Left forelimb (tissue), 1 donor: ENCODE data around the gene CFAP299.
"Not testable (repeated sequence)": the region's sequence is repeated elsewhere in the genome, so short reads cannot be mapped to it uniquely, and the experiment has no call there.

Experiments
- DNase-seq: peaks from one replicate; pipeline ENCODE4 v3.0.0-alpha.2; 2018; ENCODE audit warnings: low spot score

CFAP299 gene

DNA sequence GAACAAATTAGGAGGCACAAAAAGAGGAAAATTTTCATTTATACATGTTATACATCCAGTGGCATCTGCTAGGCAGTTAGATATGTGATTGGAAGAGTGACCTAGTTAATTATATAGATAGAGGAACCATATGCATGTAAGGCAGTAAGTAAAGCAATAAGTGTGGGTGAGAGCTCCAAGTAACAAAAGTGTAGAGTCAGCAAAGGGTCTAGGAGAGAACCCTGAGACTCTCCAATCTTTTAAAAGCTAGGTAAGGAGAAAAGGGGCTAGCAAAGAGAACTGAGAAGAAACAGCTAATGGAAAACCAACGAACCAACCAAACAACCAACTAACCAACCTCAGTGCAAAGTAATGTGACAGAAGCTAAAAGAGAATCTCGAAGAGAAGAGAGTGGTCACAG is 3.8 kb upstream of the CFAP299 start:
- DNase-seq: no peak

DNA sequence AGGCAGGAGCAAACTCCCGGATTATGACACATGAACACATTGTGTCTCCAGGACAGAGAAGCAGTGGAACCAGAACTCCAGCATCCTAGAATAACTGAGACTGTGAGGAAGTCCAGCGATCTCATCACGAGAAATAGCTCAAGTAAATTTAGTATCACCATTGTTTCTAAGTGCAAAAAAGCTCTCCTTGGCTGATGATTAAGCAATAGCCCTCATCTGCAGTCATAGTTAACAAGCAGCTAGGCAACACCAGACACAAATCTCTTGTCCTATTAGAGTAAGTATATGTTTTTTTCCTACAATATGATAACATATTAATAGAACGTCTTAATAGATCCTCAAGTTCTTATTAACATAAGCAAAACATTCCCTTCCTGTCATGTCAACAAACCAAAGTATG is 2.4 kb upstream of the CFAP299 start:
- DNase-seq: no peak

DNA sequence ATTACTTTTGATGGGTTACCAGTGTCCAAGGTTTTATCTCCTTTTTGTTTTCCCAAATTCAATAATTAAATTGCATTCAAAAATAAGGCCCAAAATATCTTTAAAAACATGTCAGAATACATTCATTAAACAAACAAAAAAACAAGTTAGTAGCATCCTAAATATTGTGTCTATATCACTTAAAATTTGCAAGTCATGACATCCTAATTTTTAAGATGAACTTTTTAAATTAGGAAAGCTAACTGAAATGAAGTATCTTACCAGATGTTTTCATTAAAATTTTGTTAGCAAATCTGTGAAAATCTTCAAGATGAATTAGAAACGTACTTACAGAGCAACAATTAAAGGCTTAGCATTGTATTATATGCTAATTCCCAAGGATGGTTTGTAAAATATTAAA is 962 bp upstream of the CFAP299 start:
- no peak for DNase-seq

DNA sequence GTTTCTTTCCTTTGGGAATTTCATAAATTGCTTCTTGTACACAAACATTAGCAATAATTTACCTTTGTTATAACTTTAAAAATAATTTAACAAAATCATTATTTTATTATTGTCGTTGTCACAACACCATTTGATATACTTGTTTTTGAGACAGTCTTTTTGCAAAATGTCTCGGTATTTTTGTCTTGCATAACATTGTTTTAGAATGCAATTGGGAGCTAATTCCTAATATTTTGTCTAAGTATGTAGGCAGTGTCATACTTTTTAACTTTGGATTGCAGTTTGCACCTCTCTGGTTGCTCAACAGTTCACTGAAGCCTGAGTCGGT is 340 bp upstream of the CFAP299 start:
- no peak for DNase-seq

DNA sequence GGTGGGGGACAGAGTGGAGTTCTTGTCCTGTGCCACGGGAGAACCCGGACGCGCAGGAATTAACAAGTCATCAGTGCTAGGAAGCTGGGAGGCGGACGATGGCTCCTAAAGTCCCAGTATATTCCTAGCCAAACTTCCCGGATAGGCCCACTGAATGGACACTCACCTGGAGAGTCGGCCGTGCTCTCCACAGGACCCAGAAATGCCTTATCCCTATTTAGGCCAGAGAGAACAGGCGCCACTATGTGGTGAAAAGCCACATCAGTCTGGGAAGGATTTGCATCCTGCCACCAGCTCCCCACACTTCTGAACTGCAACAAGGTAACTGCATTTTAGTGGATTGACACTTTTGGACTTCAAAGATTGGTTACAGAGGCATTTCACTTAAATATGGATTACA is 1.1 kb downstream of the CFAP299 start:
- no peak for DNase-seq

DNA sequence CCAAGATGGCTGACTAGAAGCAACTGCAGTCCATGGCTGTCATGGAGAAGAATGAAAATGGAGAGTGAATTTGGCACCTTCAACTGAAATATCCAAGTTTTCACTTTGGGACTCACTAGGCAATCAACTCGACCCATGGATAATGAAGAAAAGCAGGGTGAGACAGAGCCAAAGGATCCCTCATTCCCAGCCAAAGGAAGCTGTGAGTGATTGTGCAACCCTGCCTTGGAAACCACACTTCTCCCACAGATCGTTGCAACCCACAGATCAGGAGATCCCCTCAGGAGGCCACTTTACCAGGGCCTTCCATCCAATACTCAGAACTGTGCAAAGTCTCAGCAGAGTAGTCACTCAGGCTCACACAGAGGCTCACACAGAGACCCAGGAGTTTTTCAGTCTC is 4.5 kb downstream of the CFAP299 start:
- no peak for DNase-seq

DNA sequence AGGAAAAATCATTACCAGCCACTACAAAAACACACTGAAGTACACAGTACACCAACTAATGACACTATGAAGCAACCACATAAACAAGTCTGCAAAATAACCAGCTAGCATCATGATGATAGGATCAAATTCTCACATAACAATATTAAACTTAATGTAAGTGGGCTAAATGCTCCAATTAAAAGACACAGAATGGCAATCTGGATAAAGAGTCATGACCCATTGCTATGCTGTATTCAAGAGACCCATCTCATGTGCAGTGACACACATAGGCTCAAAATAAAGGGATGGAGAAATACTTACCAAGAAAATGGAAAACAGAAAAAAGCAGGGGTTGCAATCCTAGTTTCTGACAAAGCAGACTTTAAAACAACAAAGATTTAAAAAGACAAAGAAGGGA is 7.2 kb downstream of the CFAP299 start:
- DNase-seq: not testable (repeated sequence)

DNA sequence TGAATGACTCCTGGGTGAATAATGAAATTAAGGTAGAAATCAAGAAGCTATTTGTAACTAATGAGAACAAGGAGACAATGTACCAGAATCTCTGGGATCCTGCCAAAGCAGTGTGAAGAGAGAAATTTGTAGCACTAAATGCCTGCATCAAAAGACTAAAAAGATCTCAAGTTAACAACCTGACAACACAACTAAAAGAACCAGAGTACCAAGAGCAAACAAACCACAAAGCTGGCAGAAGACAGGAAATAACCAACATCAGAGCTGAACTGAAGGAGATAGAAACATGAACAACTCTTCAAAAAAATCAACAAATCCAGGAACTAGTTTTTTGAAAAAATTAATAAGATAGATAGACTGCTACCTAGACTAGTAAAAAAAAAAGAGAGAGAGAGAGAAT is 8.4 kb downstream of the CFAP299 start:
- no peak for DNase-seq

DNA sequence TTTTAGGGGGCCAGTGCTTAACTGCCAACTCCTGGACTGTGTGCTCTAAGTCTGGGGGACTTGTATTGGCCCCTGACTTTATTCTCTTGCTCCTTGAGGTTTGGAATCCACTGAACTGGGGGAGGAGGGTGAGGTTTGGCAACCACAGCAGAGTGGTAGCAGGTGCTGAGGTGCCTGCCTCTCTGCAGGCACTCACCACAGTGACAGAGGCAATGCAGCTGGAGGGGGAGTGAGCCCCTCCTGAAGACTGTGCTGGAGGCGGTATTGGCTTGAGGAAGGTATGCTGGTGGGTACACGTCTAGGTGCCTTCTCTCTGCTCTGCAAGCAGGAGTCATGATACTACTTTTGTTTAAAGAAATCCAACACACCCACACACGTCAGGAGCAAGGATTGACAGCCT is 24.6 kb downstream of the CFAP299 start:
- no peak for DNase-seq

DNA sequence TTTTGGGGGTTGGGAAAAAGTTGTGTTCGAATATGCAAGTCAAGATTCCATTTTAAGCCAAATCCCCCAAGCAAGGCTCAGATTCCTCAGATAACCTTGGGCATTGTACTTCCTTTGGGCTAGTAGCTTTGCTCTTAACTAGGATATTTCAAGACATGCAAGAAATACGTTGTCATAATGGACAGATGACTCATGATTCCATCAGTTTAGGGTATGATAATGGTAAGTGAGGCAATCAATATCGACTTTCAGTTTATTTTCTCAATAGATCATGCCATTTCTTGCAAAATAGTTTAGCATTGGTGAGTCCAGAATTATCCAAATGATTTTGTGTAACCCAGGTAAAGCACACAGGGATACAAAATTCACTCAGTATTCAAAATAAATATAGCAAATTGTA is 25.4 kb downstream of the CFAP299 start:
- DNase-seq: no peak

DNA sequence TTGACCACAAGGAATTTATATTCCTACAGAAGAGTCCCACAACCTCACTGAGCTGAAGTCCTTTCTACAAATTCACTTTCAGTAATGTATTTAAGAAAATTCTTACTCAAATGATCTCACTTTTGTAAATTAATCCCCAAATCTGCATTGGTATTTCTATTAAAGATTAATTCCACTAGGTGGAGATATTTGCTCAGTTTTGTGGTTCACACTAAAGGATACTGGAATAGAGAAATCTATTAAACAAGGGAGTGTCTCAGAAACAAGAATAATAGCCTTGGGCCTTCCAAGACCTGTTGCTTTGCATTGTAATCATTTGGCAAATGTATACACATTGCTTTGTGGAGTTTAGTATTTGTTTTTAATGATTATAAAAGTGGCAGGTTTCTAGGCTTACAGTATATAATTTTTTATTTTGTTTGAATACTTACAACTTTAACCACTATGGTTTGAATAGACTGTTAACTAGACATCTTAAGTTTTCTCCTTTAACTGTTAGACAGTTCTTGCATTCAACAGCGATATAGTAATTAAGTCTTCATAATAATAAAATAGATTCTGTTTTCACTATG is 25.9 kb downstream of the CFAP299 start:
- no peak for DNase-seq

DNA sequence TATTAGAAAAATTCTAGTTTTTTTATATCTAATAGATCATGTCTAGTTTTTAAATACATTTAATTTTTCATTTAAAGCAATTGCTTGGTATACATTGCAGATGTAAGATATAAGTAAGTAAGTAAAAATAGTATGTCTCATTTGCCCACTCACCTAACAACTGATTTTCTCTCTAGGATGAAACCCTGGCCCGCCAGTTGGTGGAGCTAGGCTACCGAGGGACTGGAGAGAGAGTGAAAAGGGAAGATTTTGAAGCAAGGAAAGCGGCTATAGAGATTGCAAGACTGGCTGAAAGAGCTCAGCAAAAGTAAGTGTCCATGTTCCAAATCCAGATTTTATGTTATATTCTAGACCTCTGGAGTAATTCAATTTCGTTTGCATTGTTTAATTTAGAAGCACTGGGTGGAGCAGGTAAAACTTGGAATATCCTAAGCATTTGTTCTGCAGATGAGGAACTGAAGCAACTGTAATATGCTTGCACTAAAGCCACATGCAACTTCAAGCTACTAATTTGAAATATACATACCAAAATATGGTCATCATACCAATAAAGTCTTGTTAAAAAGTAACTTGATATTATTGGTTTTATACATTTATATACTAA is 27.1 kb downstream of the CFAP299 start:
- no peak for DNase-seq

DNA sequence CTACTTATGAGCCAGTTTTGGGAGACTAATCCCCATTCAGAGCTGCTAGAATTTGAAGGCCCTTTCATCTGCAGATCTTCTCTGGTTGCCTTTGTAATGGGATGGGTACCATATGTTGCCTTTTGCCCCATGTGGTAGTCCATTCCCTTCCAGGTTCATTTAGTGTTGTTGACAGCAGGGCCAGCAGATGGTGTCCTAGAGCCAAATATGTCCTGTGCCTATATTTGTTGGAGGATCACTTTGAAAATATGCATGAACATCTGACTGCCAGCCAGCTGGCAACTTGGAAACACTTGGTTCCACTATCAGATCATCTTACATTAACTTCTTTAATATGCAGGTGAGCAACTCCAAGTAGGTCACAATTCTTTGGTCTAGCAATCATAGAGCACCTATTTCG is 30.4 kb downstream of the CFAP299 start:
- DNase-seq: no peak

DNA sequence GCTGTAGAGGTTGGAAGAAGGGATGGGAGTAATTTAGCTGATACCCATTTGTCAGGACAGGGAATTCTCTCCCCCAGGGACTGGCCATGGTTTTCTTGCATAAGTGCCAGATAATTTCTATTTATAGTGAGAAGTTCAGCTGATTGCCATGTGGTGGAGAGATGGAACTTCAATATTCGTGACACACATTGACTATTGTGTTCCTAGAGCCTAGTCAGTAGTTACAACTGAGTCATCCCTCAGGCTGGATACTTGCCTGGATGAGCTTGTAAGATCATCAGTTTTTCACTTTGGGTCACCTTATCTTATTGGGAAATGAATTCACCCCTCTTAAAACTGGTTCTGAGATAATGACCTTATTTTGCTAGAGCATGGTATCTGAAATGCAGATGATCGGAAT is 32.2 kb downstream of the CFAP299 start:
- DNase-seq: no peak

DNA sequence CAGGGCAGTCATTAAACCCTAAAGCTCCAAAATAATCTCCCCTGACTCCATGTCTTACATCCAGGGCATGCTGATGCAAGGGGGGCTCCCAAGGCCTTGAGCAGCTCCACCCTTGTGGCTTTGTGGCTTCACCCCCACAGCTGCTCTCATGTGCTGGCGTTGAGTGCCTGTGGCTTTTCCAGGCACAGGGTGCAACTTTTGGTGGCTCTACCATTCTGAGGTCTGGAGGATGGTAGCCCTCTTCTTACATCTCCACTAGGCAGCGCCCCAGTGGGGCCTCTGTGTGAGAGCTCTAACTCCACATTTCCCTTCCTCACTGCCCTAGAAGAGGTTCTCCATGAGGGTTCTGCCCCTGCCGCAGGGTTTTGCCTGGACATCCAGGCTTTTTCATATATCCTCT is 35.1 kb downstream of the CFAP299 start:
- no peak for DNase-seq

DNA sequence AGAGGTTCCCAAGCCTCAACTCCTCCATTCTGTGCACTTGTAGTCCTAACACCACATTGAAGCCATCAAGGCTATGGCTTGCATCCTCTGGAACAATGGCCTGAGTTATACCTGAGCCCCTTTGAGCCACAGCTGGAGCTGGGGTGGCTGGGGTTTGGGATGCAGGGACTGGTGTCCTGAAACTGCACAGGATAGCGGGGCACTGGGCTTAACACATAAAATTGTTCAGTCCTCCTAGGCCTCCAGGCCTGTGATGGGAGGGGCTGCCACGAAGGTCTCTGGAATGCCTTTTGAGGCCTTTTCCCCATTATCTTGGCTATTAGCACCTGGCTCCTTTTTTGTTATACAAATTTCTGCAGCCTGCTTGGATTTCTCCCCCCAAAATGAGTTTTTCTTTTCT is 35.5 kb downstream of the CFAP299 start:
- no peak for DNase-seq

DNA sequence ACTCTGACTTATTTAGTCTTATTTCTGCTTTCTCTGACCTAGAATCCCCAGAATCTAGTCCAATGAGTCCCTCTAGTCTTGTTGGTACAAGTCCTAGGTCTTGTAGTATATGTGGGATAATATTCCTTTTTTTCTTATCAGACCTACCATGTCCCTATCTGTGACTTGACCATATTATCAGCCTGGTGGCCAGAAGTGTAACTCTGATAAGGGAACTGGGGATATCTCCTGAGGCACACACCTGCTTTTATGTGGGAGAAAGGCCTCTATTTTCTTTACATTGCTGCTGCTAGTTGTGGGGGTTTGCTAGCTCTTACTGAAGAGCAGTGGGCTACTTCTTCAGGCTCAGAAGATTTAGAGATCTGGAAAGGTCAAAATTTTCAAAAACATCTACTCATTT is 38.6 kb downstream of the CFAP299 start:
- DNase-seq: no peak

DNA sequence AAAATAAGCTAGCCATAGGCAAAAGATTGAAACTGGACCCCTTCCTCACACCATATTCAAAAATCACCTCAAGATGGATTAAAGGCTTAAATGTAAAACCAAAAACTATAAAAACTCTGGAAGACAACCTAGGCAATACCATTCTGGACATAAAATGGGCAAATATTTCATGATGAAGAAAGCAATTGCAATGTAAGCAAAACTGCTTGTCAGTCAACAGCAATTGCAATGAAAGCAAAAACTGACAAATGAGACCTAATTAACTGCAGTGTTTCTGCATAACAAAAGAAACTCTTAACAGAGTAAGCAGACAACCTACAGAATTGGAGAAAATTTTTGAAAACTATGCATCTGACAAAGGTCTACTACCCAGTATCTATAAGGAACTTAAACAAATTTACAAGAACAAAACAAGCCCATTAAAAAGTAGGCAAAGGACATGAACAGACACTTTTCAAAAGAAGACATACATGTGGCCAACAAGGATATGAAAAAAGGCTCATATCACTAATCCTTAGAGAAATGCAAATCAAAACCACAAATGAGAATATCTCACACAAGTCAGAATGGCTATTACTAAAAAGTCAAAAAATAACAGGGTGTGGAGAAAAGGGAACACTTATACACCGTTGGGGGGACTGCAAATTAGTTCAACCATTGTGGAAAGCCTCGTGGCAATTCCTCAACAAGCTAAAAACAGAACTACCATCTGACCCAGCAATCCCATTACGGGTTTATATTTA is 46.7 kb downstream of the CFAP299 start:
- DNase-seq: no peak

DNA sequence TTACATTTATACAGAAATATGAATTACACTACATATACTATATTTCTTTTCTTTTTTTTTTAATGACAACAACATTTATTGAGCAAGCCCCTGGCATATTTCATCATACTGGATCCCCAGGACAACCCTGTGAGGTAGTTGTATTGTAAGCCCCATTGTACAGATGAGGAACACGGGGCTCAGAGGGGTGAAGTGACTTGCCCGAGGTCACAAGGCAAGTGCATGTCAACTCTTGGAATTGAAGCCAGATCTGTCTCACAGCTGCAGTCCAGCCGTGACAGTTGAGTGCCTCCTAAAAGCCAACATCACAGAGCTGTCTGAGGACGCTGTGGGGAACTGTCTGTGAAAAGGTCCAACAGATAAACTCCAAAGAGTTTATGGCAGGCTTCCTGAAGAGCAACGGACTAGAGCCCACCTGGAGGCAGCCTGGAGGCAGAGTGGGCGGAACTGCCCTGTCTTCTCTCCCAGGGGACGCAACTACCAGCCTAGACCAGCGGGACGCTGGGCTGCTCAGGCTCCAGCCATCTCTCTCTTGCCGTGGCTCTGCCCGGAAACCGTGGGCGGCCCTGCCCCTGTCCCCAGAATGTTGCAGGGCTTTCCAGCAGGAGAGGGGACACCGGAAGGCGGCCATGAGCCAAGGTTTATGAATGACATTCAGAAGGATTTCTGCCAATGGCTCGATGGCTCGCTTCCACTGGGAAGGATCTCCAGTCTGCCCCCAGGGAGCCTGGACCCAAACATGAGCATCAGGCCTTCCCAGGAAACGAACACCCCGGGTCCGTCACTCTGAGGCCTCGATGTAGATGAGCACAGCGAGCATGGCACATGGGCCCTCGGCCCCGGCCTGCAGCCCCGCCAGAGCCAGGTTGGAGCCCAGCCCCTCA is 50.1 kb downstream of the CFAP299 start:
- no peak for DNase-seq

DNA sequence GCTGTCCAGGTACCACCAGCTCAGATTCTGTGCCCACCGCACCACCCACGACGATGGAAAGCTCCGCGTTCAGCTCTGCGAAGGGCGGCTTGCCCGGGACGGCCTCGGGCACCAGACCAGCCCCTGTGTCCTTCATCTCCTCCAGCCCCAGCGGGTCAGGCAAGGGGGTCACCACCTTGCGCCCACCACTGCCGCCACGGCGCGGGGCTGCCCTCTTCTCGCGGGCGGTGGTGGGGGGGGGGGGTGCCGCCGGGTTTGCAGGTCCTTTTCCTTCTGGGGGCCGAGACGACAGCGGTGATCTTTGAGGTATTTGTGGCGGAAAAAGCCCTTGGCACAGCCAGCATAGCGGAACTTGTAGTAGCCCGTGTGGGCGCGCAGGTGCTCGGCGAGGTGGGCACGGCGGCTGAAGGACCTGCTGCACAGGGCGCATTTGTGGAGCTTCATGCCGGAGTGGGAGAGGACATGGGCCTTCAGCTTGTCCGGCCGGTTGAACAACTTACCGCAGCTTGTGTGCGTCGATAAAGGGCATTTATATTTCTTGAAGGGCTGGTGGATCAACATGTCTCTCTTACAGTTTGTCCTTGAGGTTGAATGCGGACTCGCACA is 50.9 kb downstream of the CFAP299 start:
- DNase-seq: no peak

DNA sequence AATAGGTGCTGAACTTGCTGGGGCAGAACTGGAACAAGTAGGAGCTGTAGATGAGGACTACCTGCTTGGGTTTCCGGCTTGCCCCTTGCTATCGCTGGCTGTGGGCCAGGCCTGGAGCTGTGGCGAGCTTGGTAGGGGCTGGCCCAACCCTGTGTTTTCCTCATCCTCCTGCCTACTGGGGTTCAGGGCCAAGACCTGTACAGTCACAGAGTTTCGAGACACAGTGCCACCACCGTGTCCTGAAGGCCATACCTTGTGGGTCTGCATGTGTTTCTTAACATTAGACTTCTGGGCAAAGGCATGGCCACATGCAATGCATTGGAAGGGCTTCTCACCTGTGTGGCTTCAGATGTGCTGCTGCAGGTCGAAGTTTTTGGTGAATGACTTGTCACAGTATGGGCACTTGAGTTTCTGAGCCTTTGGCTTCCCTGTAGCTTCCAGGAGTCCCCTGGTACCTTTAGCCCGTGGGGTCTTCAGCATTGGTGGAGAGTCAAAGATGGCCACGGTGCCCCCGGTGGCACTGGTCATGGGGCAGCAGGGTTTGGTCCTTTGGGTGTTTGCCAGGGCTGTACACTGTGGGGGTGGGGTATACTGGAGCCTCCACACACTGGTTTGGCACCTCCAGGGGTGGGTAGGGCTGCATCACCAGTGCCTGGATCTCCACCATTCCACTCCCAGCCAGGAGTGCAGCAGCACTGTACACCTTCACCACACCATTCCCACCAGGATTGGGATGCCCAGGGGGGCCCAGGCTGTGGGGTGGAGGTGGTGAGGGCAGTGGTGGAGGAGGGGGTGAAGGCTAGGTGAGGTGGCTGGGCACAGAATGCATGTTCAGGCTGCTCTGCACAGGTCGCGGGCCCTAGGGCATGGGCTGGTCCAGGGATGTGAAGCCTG is 52.1 kb downstream of the CFAP299 start:
- DNase-seq: no peak

DNA sequence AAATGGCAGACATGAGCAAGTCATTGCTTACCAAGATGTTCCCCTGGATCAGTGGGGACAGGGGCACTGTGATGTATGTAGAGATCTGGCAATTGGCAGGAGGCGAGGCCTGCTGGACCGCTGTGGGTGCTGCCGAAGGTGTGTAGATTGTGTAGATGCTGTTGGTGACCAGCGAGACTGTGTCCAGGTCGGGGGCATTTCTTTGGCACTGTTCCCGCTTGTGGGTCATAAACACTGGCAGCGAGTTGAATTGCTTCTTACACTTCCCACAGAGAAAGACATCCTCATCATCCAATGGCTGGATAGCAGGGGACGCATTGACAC is 52.7 kb downstream of the CFAP299 start:
- no peak for DNase-seq
